ENCODE measurements around the gene CXCR2. TPM values are rescaled to one million over a fixed set of nuclear protein-coding genes. Genes with fewer than 3 reads are reported as not detected.
"Not testable (repeated sequence)": the region's sequence is repeated elsewhere in the genome, so short reads cannot be mapped to it uniquely, and the experiment has no call there.

The CXCR2 gene
- total RNA-seq, 2 experiments from 2014 or later = 0.31 to 1.2 TPM

GRCh38 chr2:218122286-218122685 lies 3.5 kb upstream of the CXCR2 start:
- not testable (repeated sequence) for H3K27ac Mint-ChIP-seq, DNase-seq, H3K4me3 Mint-ChIP-seq, H3K4me1 Mint-ChIP-seq, H3K36me3 Mint-ChIP-seq
- peaks cover 15% of the 10 kb centered on the region for H3K9me3 Mint-ChIP-seq
- H3K27me3 Mint-ChIP-seq = peaks cover 16% of the 10 kb centered on the region

GRCh38 chr2:218123986-218124385 lies 1.8 kb upstream of the CXCR2 start:
- peaks cover 12% of the 10 kb centered on the region for H3K9me3 Mint-ChIP-seq
- H3K36me3 Mint-ChIP-seq = no peaks in the 10 kb centered on the region
- peaks cover 2% of the 10 kb centered on the region for H3K4me1 Mint-ChIP-seq
- H3K27ac Mint-ChIP-seq = no peak overlapping the region
- H3K27me3 Mint-ChIP-seq = peaks cover 21% of the 10 kb centered on the region
- no peak overlapping the region for H3K4me3 Mint-ChIP-seq
- DNase-seq = no peak

GRCh38 chr2:218125095-218125494 lies 733 bp upstream of the CXCR2 start:
- peaks cover 26% of the 10 kb centered on the region for H3K27me3 Mint-ChIP-seq
- peaks cover 2% of the 10 kb centered on the region for H3K4me1 Mint-ChIP-seq

GRCh38 chr2:218127929-218128455 lies 2.2 kb downstream of the CXCR2 start:
- H3K4me3 Mint-ChIP-seq = no peak overlapping the region
- no peak overlapping the region for H3K27ac Mint-ChIP-seq
- peaks cover 24% of the 10 kb centered on the region for H3K27me3 Mint-ChIP-seq
- H3K36me3 Mint-ChIP-seq = no peaks in the 10 kb centered on the region
- peaks cover 2% of the 10 kb centered on the region for H3K4me1 Mint-ChIP-seq
- no peak for DNase-seq
- H3K9me3 Mint-ChIP-seq = no peaks in the 10 kb centered on the region

More at GRCh38 chr2:218125095-218125494, 733 bp upstream of the CXCR2 start:
- no peak overlapping the region for H3K27ac Mint-ChIP-seq
- DNase-seq = no peak
- peaks cover 12% of the 10 kb centered on the region for H3K9me3 Mint-ChIP-seq
- no peaks in the 10 kb centered on the region for H3K36me3 Mint-ChIP-seq
- no peak overlapping the region for H3K4me3 Mint-ChIP-seq

- Mint-ChIP-seq H3K4me1 (peaks cover 2% of the 10 kb centered on the region), H3K27me3 (peaks cover 24% of the 10 kb centered on the region), H3K36me3 (no peaks in the 10 kb centered on the region), H3K9me3 (no peaks in the 10 kb centered on the region), H3K27ac (no peak overlapping the region), H3K4me3 (no peak overlapping the region)
- DNase-seq = no peak
Measured at GRCh38 chr2:218128781-218129457, 3.1 kb downstream of the CXCR2 start.

GRCh38 chr2:218129458-218130135 lies 3.8 kb downstream of the CXCR2 start:
- Mint-ChIP-seq H3K4me3 (no peak overlapping the region), H3K27me3 (peaks cover 24% of the 10 kb centered on the region), H3K4me1 (peaks cover 2% of the 10 kb centered on the region), H3K27ac (no peak overlapping the region), H3K9me3 (no peaks in the 10 kb centered on the region), H3K36me3 (no peaks in the 10 kb centered on the region)
- DNase-seq = no peak

- H3K27ac Mint-ChIP-seq = no peak overlapping the region
Measured at GRCh38 chr2:218130377-218130776, 4.5 kb downstream of the CXCR2 start.

GRCh38 chr2:218130822-218131221 lies 5.0 kb downstream of the CXCR2 start:
- H3K27ac Mint-ChIP-seq = no peak overlapping the region
- H3K4me1 Mint-ChIP-seq = no peaks in the 10 kb centered on the region
- H3K9me3 Mint-ChIP-seq = no peaks in the 10 kb centered on the region
- no peak for DNase-seq
- peaks cover 23% of the 10 kb centered on the region for H3K27me3 Mint-ChIP-seq
- H3K36me3 Mint-ChIP-seq = no peaks in the 10 kb centered on the region
- H3K4me3 Mint-ChIP-seq = no peak overlapping the region

More at GRCh38 chr2:218130377-218130776, 4.5 kb downstream of the CXCR2 start:
- Mint-ChIP-seq H3K9me3 (no peaks in the 10 kb centered on the region), H3K27me3 (peaks cover 25% of the 10 kb centered on the region), H3K4me1 (peaks cover 2% of the 10 kb centered on the region), H3K36me3 (no peaks in the 10 kb centered on the region), H3K4me3 (no peak overlapping the region)
- DNase-seq = no peak

- H3K4me1 Mint-ChIP-seq = no peaks in the 10 kb centered on the region
- DNase-seq = no peak
- no peak overlapping the region for H3K27ac Mint-ChIP-seq
- H3K4me3 Mint-ChIP-seq = no peak overlapping the region
- H3K36me3 Mint-ChIP-seq = no peaks in the 10 kb centered on the region
- peaks cover 31% of the 10 kb centered on the region for H3K27me3 Mint-ChIP-seq
- no peaks in the 10 kb centered on the region for H3K9me3 Mint-ChIP-seq
Measured at GRCh38 chr2:218137514-218137913, 11.7 kb downstream of the CXCR2 start.

- Mint-ChIP-seq H3K4me1 (no peaks in the 10 kb centered on the region), H3K36me3 (no peaks in the 10 kb centered on the region), H3K27ac (no peak overlapping the region), H3K4me3 (no peak overlapping the region), H3K27me3 (peaks cover 31% of the 10 kb centered on the region), H3K9me3 (no peaks in the 10 kb centered on the region)
- DNase-seq = no peak
Measured at GRCh38 chr2:218138047-218138446, 12.2 kb downstream of the CXCR2 start.

GRCh38 chr2:218145124-218145523 lies 19.3 kb downstream of the CXCR2 start:
- Mint-ChIP-seq H3K4me3 (no peak overlapping the region), H3K27ac (no peak overlapping the region), H3K4me1 (no peaks in the 10 kb centered on the region), H3K27me3 (no peaks in the 10 kb centered on the region), H3K36me3 (no peaks in the 10 kb centered on the region), H3K9me3 (no peaks in the 10 kb centered on the region)
- no peak for DNase-seq

GRCh38 chr2:218146056-218146455 lies 20.2 kb downstream of the CXCR2 start:
- no peaks in the 10 kb centered on the region for H3K4me1 Mint-ChIP-seq
- no peaks in the 10 kb centered on the region for H3K9me3 Mint-ChIP-seq
- no peaks in the 10 kb centered on the region for H3K36me3 Mint-ChIP-seq
- no peak overlapping the region for H3K4me3 Mint-ChIP-seq
- no peak for DNase-seq
- H3K27ac Mint-ChIP-seq = no peak overlapping the region
- H3K27me3 Mint-ChIP-seq = no peaks in the 10 kb centered on the region

- H3K27me3 Mint-ChIP-seq = no peaks in the 10 kb centered on the region
- H3K4me1 Mint-ChIP-seq = no peaks in the 10 kb centered on the region
Measured at GRCh38 chr2:218149098-218149497, 23.3 kb downstream of the CXCR2 start.

GRCh38 chr2:218149848-218150440 lies 24.1 kb downstream of the CXCR2 start:
- Mint-ChIP-seq H3K4me3 (no peak overlapping the region), H3K27me3 (no peaks in the 10 kb centered on the region), H3K36me3 (no peaks in the 10 kb centered on the region), H3K27ac (no peak overlapping the region), H3K4me1 (no peaks in the 10 kb centered on the region), H3K9me3 (no peaks in the 10 kb centered on the region)
- DNase-seq = no peak

More at GRCh38 chr2:218149098-218149497, 23.3 kb downstream of the CXCR2 start:
- Mint-ChIP-seq H3K27ac (no peak overlapping the region), H3K4me3 (no peak overlapping the region), H3K9me3 (no peaks in the 10 kb centered on the region), H3K36me3 (no peaks in the 10 kb centered on the region)
- DNase-seq = no peak

- Mint-ChIP-seq H3K9me3 (no peaks in the 10 kb centered on the region), H3K27ac (no peak overlapping the region), H3K4me1 (no peaks in the 10 kb centered on the region), H3K36me3 (no peaks in the 10 kb centered on the region), H3K27me3 (no peaks in the 10 kb centered on the region), H3K4me3 (no peak overlapping the region)
- no peak for DNase-seq
Measured at GRCh38 chr2:218152172-218152571, 26.3 kb downstream of the CXCR2 start.
